ENCODE measurements around the gene FAM3B. TPM values are rescaled to one million over a fixed set of nuclear protein-coding genes. Genes with fewer than 3 reads are reported as not detected.
"Not testable (repeated sequence)": the region's sequence is repeated elsewhere in the genome, so short reads cannot be mapped to it uniquely, and the experiment has no call there.

The FAM3B gene
- total and polyA plus RNA-seq, 2 of the 4 experiments (the other 2 are of a cell fraction), result not detected

DNA sequence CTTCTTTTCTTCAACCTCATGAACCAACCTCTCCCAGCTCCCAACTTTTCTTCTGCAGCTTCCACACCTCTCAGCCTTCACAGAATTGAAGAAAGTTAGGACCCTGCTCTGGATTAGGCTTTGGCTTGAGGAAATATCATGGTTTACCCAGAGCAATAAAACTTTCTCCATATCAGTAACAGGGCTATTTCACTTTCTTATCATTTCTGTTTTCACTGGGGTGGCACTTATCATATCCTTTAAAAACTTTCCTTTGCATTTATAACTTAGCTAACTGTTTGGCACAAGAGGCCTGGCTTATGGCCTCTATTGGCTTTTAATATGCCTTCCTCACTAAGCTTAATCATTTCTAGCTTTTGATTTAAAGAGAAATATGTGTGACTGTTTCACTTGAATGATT lies 9.4 kb upstream of the FAM3B start:
- in situ Hi-C loops (cut with MboI; ENCODE audit: low sequenced_read_pairs) (no loop called here), dilution Hi-C loops (cut with HindIII; ENCODE audit: low sequenced_read_pairs, unreplicated experiment) (no loop called here), intact Hi-C loops (cut with micrococcal nuclease) (no loop called here)
- Histone ChIP-seq H3K4me2 (ENCODE audit: low read depth, low read length) (no peak overlapping the region), H2BK15ac (ENCODE audit: low read depth, low read length) (no peak overlapping the region), H4K5ac (ENCODE audit: low read depth, low read length) (no peak overlapping the region), H3K4ac (ENCODE audit: low read depth, low read length) (no peak overlapping the region), H3K27ac (ENCODE audit: insufficient read depth, low read length) (no peak overlapping the region), H3K27me3 (ENCODE audit: control insufficient read depth, insufficient read depth, low read length) (no peaks in the 10 kb centered on the region; the same call in 1 of the 2 replicates), H3K4me3 (ENCODE audit: insufficient read depth, low read depth, low read length) (no peak overlapping the region), H2AK9ac (replicated peaks; ENCODE audit: low read depth, low read length, poor library complexity) (no peak overlapping the region), H2BK20ac (ENCODE audit: low read depth, low read length) (no peak overlapping the region), H3K23ac (ENCODE audit: low read depth, low read length) (no peak overlapping the region), H3K4me1 (ENCODE audit: control insufficient read depth, insufficient read depth, low read length) (no peaks in the 10 kb centered on the region), H2BK5ac (ENCODE audit: low read depth, low read length, poor library complexity, severe bottlenecking) (no peak overlapping the region), H3K18ac (ENCODE audit: low read depth, low read length) (no peak overlapping the region), H3K79me1 (ENCODE audit: low read depth in 1 of 2, low read length in 2 of 2) (no peaks in the 10 kb centered on the region), H2AFZ (replicated peaks; ENCODE audit: low read length, poor library complexity) (no peak overlapping the region), H4K91ac (ENCODE audit: insufficient read depth, low read depth, low read length) (no peak overlapping the region), H2AK5ac (ENCODE audit: low read depth, low read length) (no peak overlapping the region), H3K9me3 (ENCODE audit: control insufficient read depth, insufficient read depth, low read length) (no peaks in the 10 kb centered on the region; the same call in 1 of the 2 replicates), H3K9ac (ENCODE audit: low read depth, low read length) (no peak overlapping the region), H3K56ac (ENCODE audit: extremely low read depth, insufficient read depth, low read length) (no peak overlapping the region), H4K8ac (ENCODE audit: low read depth in 2 of 2, low read length in 2 of 2) (no peak overlapping the region), H3K14ac (replicated peaks; ENCODE audit: low read depth, low read length) (no peak overlapping the region), H2BK120ac (ENCODE audit: low read depth, low read length) (no peak overlapping the region), H3K9me1 (ENCODE audit: insufficient read depth, low read length) (no peaks in the 10 kb centered on the region), H4K20me1 (ENCODE audit: insufficient read depth, low read length) (no peaks in the 10 kb centered on the region), H3K36me3 (ENCODE audit: control insufficient read depth, insufficient read depth, low read length) (no peaks in the 10 kb centered on the region)
- ATAC-seq (ENCODE audit: low read depth) (no peak), DNase-seq (no peak)
- no TSS peak for BruUV-seq (replicated peaks)
- TF ChIP-seq FOS (IDR thresholded peaks at IDR 0.05; ENCODE audit: low read depth, low read length) (no peak), NFE2L2 (IDR thresholded peaks at IDR 0.05; ENCODE audit: low read depth, low read length) (no peak)
- ChIA-PET POLR2A (ENCODE audit: unreplicated experiment) (no interaction called here), CTCF (no interaction called here)

DNA sequence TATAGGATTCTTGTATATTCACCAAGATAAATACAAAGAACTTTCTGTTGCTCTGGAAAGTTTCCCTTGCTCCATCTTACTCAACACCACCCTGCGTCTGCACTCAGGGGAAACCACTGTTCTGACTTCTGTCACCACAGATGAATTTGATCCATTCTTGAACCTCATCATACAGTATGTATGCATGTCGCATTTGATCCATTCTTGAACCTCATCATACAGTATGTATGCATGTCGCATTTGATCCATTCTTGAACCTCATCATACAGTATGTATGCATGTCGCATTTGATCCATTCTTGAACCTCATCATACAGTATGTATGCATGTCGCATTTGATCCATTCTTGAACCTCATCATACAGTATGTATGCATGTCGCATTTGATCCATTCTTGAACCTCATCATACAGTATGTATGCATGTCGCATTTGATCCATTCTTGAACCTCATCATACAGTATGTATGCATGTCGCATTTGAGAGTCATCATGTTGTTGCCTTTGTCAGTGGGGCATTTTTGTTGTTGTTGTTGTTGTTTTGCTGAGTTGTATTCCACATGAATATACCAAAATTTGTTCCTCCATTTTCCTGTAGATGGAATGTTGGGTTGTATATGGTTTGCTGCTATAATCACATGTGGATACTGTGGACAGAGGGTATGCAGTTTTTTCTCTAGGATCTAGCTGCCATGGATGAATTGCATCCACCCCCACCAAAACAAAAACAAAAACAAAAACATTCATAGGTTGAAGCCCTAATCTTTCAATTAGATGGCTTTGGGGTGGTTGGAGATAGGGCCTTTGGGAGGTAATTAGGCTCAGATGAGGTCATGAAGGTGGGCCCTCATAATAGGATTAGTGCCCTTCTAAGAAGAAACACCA lies 3.1 kb upstream of the FAM3B start:
- dilution Hi-C loops (cut with HindIII; ENCODE audit: low sequenced_read_pairs, unreplicated experiment); H3K27ac ChIP-seq (ENCODE audit: insufficient read depth, low read length); H4K8ac ChIP-seq (ENCODE audit: low read depth in 2 of 2, low read length in 2 of 2); in situ Hi-C loops (cut with MboI; ENCODE audit: low sequenced_read_pairs); BruUV-seq (replicated peaks); H3K4me2 ChIP-seq (ENCODE audit: low read depth, low read length); H3K23ac ChIP-seq (ENCODE audit: low read depth, low read length); H3K79me1 ChIP-seq (ENCODE audit: low read depth in 1 of 2, low read length in 2 of 2); H3K9me3 ChIP-seq (ENCODE audit: control insufficient read depth, insufficient read depth, low read length); H3K56ac ChIP-seq (ENCODE audit: extremely low read depth, insufficient read depth, low read length); H3K4ac ChIP-seq (ENCODE audit: low read depth, low read length); ATAC-seq (ENCODE audit: low read depth); H2AFZ ChIP-seq (replicated peaks; ENCODE audit: low read length, poor library complexity); H4K91ac ChIP-seq (ENCODE audit: insufficient read depth, low read depth, low read length); intact Hi-C loops (cut with micrococcal nuclease); H3K4me3 ChIP-seq (ENCODE audit: insufficient read depth, low read depth, low read length); CTCF ChIA-PET; H2AK9ac ChIP-seq (replicated peaks; ENCODE audit: low read depth, low read length, poor library complexity); H3K4me1 ChIP-seq (ENCODE audit: control insufficient read depth, insufficient read depth, low read length); H4K5ac ChIP-seq (ENCODE audit: low read depth, low read length); H3K36me3 ChIP-seq (ENCODE audit: control insufficient read depth, insufficient read depth, low read length); H2BK120ac ChIP-seq (ENCODE audit: low read depth, low read length); H4K20me1 ChIP-seq (ENCODE audit: insufficient read depth, low read length); H2AK5ac ChIP-seq (ENCODE audit: low read depth, low read length); H3K9ac ChIP-seq (ENCODE audit: low read depth, low read length); H3K14ac ChIP-seq (replicated peaks; ENCODE audit: low read depth, low read length); H3K9me1 ChIP-seq (ENCODE audit: insufficient read depth, low read length); DNase-seq; H3K18ac ChIP-seq (ENCODE audit: low read depth, low read length); H2BK20ac ChIP-seq (ENCODE audit: low read depth, low read length); H2BK15ac ChIP-seq (ENCODE audit: low read depth, low read length); H2BK5ac ChIP-seq (ENCODE audit: low read depth, low read length, poor library complexity, severe bottlenecking); POLR2A ChIA-PET (ENCODE audit: unreplicated experiment): not testable (repeated sequence)
- 67% methylated on average over 1 of the region's 8 CpGs; no CpG with 5 or more reads in 1 of the 2 experiments for WGBS, 2 experiments (ENCODE audit: extremely low coverage in 2 of 2, insufficient read length in 1 of 2)
- H3K27me3 ChIP-seq (ENCODE audit: control insufficient read depth, insufficient read depth, low read length), result peaks cover 28% of the 10 kb centered on the region

Measured in IMR-90 (cell line).